Stomach (tissue), 9 donors: ENCODE measurements around the gene ASCL2. TPM values are rescaled to one million over a fixed set of nuclear protein-coding genes. Genes with fewer than 3 reads are reported as not detected.

ENCODE experiments used
- DNase-seq, 2 donors: peaks; one replicate each; pipeline versions ENCODE4 v3.0.0 to v3.0.0-alpha.2; 2013 to 2019
- H3K27ac ChIP-seq, 5 donors: fragments of 200-600 bp in 4 of 5; sonication (generic) in 4 of 5; one replicate each; pipeline ENCODE4 v1.5.1; 2013 to 2019; ENCODE audit warnings: mild to moderate bottlenecking in 1 of 5, moderate library complexity in 1 of 5
- H3K27me3 ChIP-seq, 3 donors: fragments of 200-600 bp; sonication (generic); one replicate each; pipeline ENCODE4 v1.5.1; 2017 to 2019; ENCODE audit warnings: mixed run types in 1 of 3
- H3K36me3 ChIP-seq, 4 donors: fragments of 200-600 bp; sonication (generic); 1 replicate in 3 of 4; 2 replicates in 1 of 4; pipeline ENCODE4 v1.5.1; 2016 to 2019
- H3K4me1 ChIP-seq, 4 donors: fragments of 200-600 bp; sonication (generic); one replicate each; pipeline ENCODE4 v1.5.1; 2016 to 2019
- H3K4me3 ChIP-seq, 4 donors: fragments of 200-600 bp; sonication (generic) in 3 of 4; one replicate each; pipeline ENCODE4 v1.5.1; 2016 to 2019; ENCODE audit warnings: mild to moderate bottlenecking in 1 of 4
- H3K9me3 ChIP-seq, 4 donors: fragments of 200-600 bp; sonication (generic); one replicate each; pipeline ENCODE4 v1.5.1; 2016 to 2019
- CTCF ChIP-seq, 7 experiments: fragments of 450-650 bp in 4 of 7; fragments of 200-600 bp in 3 of 7; sonication (generic) in 3 of 7; IDR thresholded peaks; one replicate each; pipeline ENCODE4 v1.5.1; 2016 to 2019; ENCODE audit warnings: antibody characterized with exemption in 7 of 7, control low read depth in 2 of 7, mild to moderate bottlenecking in 1 of 7
- EP300 ChIP-seq: sonication (generic); formaldehyde crosslinking; IDR thresholded peaks from one replicate; pipeline ENCODE4 v1.6.1; 2017; ENCODE audit warnings: antibody characterized with exemption
- POLR2A ChIP-seq, 4 donors: fragments of 450-650 bp; IDR thresholded peaks; one replicate each; pipeline ENCODE4 v1.6.1; 2016; ENCODE audit warnings: antibody characterized with exemption in 4 of 4, control low read depth in 2 of 4, mild to moderate bottlenecking in 1 of 4, moderate library complexity in 1 of 4
- POLR2AphosphoS5 ChIP-seq, 3 donors: sonication (generic); formaldehyde crosslinking; IDR thresholded peaks; one replicate each; pipeline ENCODE4 v1.6.1; 2016; ENCODE audit warnings: antibody characterized with exemption in 3 of 3
- WGBS, 5 donors: extraction: QIAGEN DNeasy Blood & Tissue Kit in 3 of 5; methylation state at CpG; one replicate each; pipeline versions ENCODE4 v1.1.5 to v1.1.7; 2013 to 2018; 5-methylcytosine and 5-hydroxymethylcytosine counted together
- intact Hi-C: fragments of 100-400 bp; cut with DNase I; formaldehyde crosslinking; loops from one replicate; pipeline ENCODE4 v1.15.1; 2023; ENCODE audit warnings: low total_unique reads
- polyA plus RNA-seq, 3 donors: library from polyadenylated mRNA; stranded (reverse); fragments of 200-250 nt; gene quantifications; one replicate each; pipeline ENCODE4 v1.2.3, GENCODE V29; 2013
- total RNA-seq, 5 donors: library from RNA; depleted of rRNA; stranded (reverse); fragments of >200 nt; gene quantifications; one replicate each; pipeline versions ENCODE4 v1.1.0 to v1.2.3, GENCODE V29; 2014 to 2016
- donor health status: healthy with polysubstance abuse.
- donor health status: Bipolar disorder and iron deficiency.
- donor health status: healthy.

The ASCL2 gene
- total and polyA plus RNA-seq, 8 donors: 0.81 to 6.3 (median 2.2) TPM; not detected in 4

GRCh38 chr11:2309251-2310072 is 39.1 kb upstream of the ASCL2 start:
- 81 to 84% (median 83%) methylated on average over 10 to 19 of the region's 19 CpGs; no CpG with 5 or more reads in 1 of the 5 donors for WGBS, 5 donors
- Histone ChIP-seq H3K27ac (peak overlapping the region in 2 of 5 donors; percentile 13 to 20), H3K4me1 (peaks cover 34 to 69% (median 47%) of the 10 kb centered on the region in 4 donors), H3K27me3 (no peaks in the 10 kb centered on the region), H3K36me3 (no peaks in the 10 kb centered on the region), H3K9me3 (no peaks in the 10 kb centered on the region), H3K4me3 (no peak overlapping the region)
- intact Hi-C loops: loop anchor here (10.0 kb wide), 1 partner anchor 575 kb away; the partner anchor contains the start of gene CDKN1C
- TF ChIP-seq CTCF (IDR thresholded peaks at IDR 0.05): no peak
- no peak for TF ChIP-seq POLR2A (IDR thresholded peaks at IDR 0.05)
- no peak for TF ChIP-seq EP300
- TF ChIP-seq POLR2AphosphoS5 (IDR thresholded peaks at IDR 0.05): no peak
- no peak for DNase-seq

- no peaks in the 10 kb centered on the region for H3K27me3 ChIP-seq
- TF ChIP-seq CTCF (IDR thresholded peaks at IDR 0.05): no peak
- TF ChIP-seq POLR2A (IDR thresholded peaks at IDR 0.05): no peak
- no peak for TF ChIP-seq POLR2AphosphoS5 (IDR thresholded peaks at IDR 0.05)
- TF ChIP-seq EP300: no peak
- H3K27ac ChIP-seq: peak overlapping the region in 2 of 5 donors; percentile 13 to 20
- intact Hi-C loops: loop anchor here (10.0 kb wide), 1 partner anchor 576 kb away; the partner anchor contains the start of gene CDKN1C
- H3K9me3 ChIP-seq: no peaks in the 10 kb centered on the region
- no peaks in the 10 kb centered on the region for H3K36me3 ChIP-seq
- H3K4me3 ChIP-seq: no peak overlapping the region
- 80 to 97% (median 81%) methylated on average over 2 to 7 of the region's 7 CpGs for WGBS, 5 donors
- peaks cover 36 to 69% (median 47%) of the 10 kb centered on the region in 4 donors for H3K4me1 ChIP-seq
- DNase-seq: no peak
Measured at GRCh38 chr11:2308713-2309112, 38.3 kb upstream of the ASCL2 start.

GRCh38 chr11:2307501-2308331 is 37.3 kb upstream of the ASCL2 start:
- Histone ChIP-seq H3K4me1 (peaks cover 46 to 69% (median 53%) of the 10 kb centered on the region in 4 donors), H3K36me3 (no peaks in the 10 kb centered on the region), H3K9me3 (no peaks in the 10 kb centered on the region), H3K27me3 (no peaks in the 10 kb centered on the region), H3K4me3 (no peak overlapping the region), H3K27ac (peak overlapping the region in 4 of 5 donors; percentile 33 to 89 (median 83))
- intact Hi-C loops: loop anchor here (2.0 to 10.0 kb wide), 2 partner anchors 115 to 577 kb away; partner anchors contain the start of gene CDKN1C
- no peak for DNase-seq
- WGBS, 5 donors: 87 to 91% (median 89%) methylated on average over 22 to 23 of the region's 23 CpGs
- TF ChIP-seq POLR2AphosphoS5 (IDR thresholded peaks at IDR 0.05): no peak
- no peak for TF ChIP-seq EP300
- TF ChIP-seq POLR2A (IDR thresholded peaks at IDR 0.05): no peak
- no peak for TF ChIP-seq CTCF (IDR thresholded peaks at IDR 0.05)
